ENCODE data around the gene PDPN.

PDPN gene

GRCh38 chr1:13544221-13544556 lies 39.4 kb upstream of the PDPN start:
- Histone ChIP-seq H2BK15ac (ENCODE audit: low read length) (no peak overlapping the region), H3K9ac (ENCODE audit: low read depth, low read length, poor library complexity) (no peak overlapping the region), H2AK5ac (ENCODE audit: low read depth, low read length) (no peak overlapping the region), H3K14ac (ENCODE audit: low read length) (no peak overlapping the region), H3K79me1 (ENCODE audit: low read depth, low read length) (no peaks in the 10 kb centered on the region), H3K23ac (ENCODE audit: low read depth, low read length, poor library complexity) (no peak overlapping the region), H2AFZ (ENCODE audit: low read length) (peak overlapping the region; percentile 52), H2BK120ac (ENCODE audit: low read depth, low read length) (no peak overlapping the region), H2BK12ac (ENCODE audit: low read length) (no peak overlapping the region), H3K27ac (replicated peaks; ENCODE audit: low read length) (no peak overlapping the region), H3K36me3 (replicated peaks in 1 of 2; ENCODE audit: control insufficient read depth in 2 of 2, insufficient read depth in 2 of 2, low read length in 2 of 2) (no peaks in the 10 kb centered on the region), H4K91ac (ENCODE audit: low read depth, low read length, poor library complexity) (no peak overlapping the region), H3K4me1 (ENCODE audit: control insufficient read depth in 2 of 2, insufficient read depth in 1 of 2, low read depth in 1 of 2, low read length in 2 of 2) (peaks cover 0 to 3% of the 10 kb centered on the region in 2 donors), H4K8ac (ENCODE audit: low read depth, low read length) (no peak overlapping the region), H3K27me3 (ENCODE audit: control insufficient read depth in 3 of 3, insufficient read depth in 3 of 3, low read depth in 1 of 3, low read length in 3 of 3) (peaks cover 0 to 8% (median 0%) of the 10 kb centered on the region in 3 experiments), H3K9me3 (replicated peaks in 1 of 2; ENCODE audit: control insufficient read depth in 2 of 2, insufficient read depth in 1 of 2, low read depth in 1 of 2, low read length in 2 of 2) (no peaks in the 10 kb centered on the region), H2BK5ac (ENCODE audit: low read length) (no peak overlapping the region), H3K4ac (ENCODE audit: low read length) (no peak overlapping the region), H3K18ac (ENCODE audit: low read length) (no peak overlapping the region), H3K4me2 (ENCODE audit: insufficient read depth, low read length, poor library complexity, severe bottlenecking) (no peak overlapping the region), H3K4me3 (ENCODE audit: low read length in 2 of 2) (no peak overlapping the region)
- DNase-seq (ENCODE audit: low spot score) = no peak
- no CpG with 5 or more reads among the region's 5 CpGs for WGBS, 2 donors (ENCODE audit: extremely low coverage in 2 of 2, insufficient read length in 2 of 2, insufficient replicate concordance in 1 of 2)

GRCh38 chr1:13546791-13547190 lies 36.8 kb upstream of the PDPN start:
- no peak overlapping the region for H4K91ac ChIP-seq (ENCODE audit: low read depth, low read length, poor library complexity)
- H4K8ac ChIP-seq (ENCODE audit: low read depth, low read length) = no peak overlapping the region
- no peak overlapping the region for H3K4ac ChIP-seq (ENCODE audit: low read length)
- no peak overlapping the region for H2BK5ac ChIP-seq (ENCODE audit: low read length)
- H3K27ac ChIP-seq (replicated peaks; ENCODE audit: low read length) = no peak overlapping the region
- peaks cover 0 to 10% (median 0%) of the 10 kb centered on the region in 3 experiments for H3K27me3 ChIP-seq (ENCODE audit: control insufficient read depth in 3 of 3, insufficient read depth in 3 of 3, low read depth in 1 of 3, low read length in 3 of 3)
- no peak overlapping the region for H3K23ac ChIP-seq (ENCODE audit: low read depth, low read length, poor library complexity)
- H3K79me1 ChIP-seq (ENCODE audit: low read depth, low read length) = no peaks in the 10 kb centered on the region
- no peak overlapping the region for H3K4me2 ChIP-seq (ENCODE audit: insufficient read depth, low read length, poor library complexity, severe bottlenecking)
- H3K4me1 ChIP-seq (ENCODE audit: control insufficient read depth in 2 of 2, insufficient read depth in 1 of 2, low read depth in 1 of 2, low read length in 2 of 2) = peaks cover 0 to 3% of the 10 kb centered on the region in 2 donors
- no peak overlapping the region for H2BK120ac ChIP-seq (ENCODE audit: low read depth, low read length)
- no peaks in the 10 kb centered on the region for H3K36me3 ChIP-seq (replicated peaks in 1 of 2; ENCODE audit: control insufficient read depth in 2 of 2, insufficient read depth in 2 of 2, low read length in 2 of 2)
- no CpG with 5 or more reads among the region's 3 CpGs for WGBS, 2 donors (ENCODE audit: extremely low coverage in 2 of 2, insufficient read length in 2 of 2, insufficient replicate concordance in 1 of 2)
- no peak overlapping the region for H3K18ac ChIP-seq (ENCODE audit: low read length)
- no peak overlapping the region for H3K4me3 ChIP-seq (ENCODE audit: low read length in 2 of 2)
- DNase-seq (ENCODE audit: low spot score) = no peak
- H3K9ac ChIP-seq (ENCODE audit: low read depth, low read length, poor library complexity) = no peak overlapping the region
- H2BK15ac ChIP-seq (ENCODE audit: low read length) = no peak overlapping the region
- H3K14ac ChIP-seq (ENCODE audit: low read length) = no peak overlapping the region
- no peak overlapping the region for H2AFZ ChIP-seq (ENCODE audit: low read length)
- no peak overlapping the region for H2AK5ac ChIP-seq (ENCODE audit: low read depth, low read length)
- no peak overlapping the region for H2BK12ac ChIP-seq (ENCODE audit: low read length)
- H3K9me3 ChIP-seq (replicated peaks in 1 of 2; ENCODE audit: control insufficient read depth in 2 of 2, insufficient read depth in 1 of 2, low read depth in 1 of 2, low read length in 2 of 2) = no peaks in the 10 kb centered on the region

- H4K8ac ChIP-seq (ENCODE audit: low read depth, low read length) = no peak overlapping the region
- peaks cover 0 to 3% of the 10 kb centered on the region in 2 donors for H3K4me1 ChIP-seq (ENCODE audit: control insufficient read depth in 2 of 2, insufficient read depth in 1 of 2, low read depth in 1 of 2, low read length in 2 of 2)
- no peak overlapping the region for H4K91ac ChIP-seq (ENCODE audit: low read depth, low read length, poor library complexity)
- H2AK5ac ChIP-seq (ENCODE audit: low read depth, low read length) = no peak overlapping the region
- H2AFZ ChIP-seq (ENCODE audit: low read length) = no peak overlapping the region
- no peak overlapping the region for H3K4me2 ChIP-seq (ENCODE audit: insufficient read depth, low read length, poor library complexity, severe bottlenecking)
- WGBS, 2 donors (ENCODE audit: extremely low coverage in 2 of 2, insufficient read length in 2 of 2, insufficient replicate concordance in 1 of 2) = no CpG with 5 or more reads among the region's 6 CpGs
- no peak overlapping the region for H2BK15ac ChIP-seq (ENCODE audit: low read length)
- no peaks in the 10 kb centered on the region for H3K79me1 ChIP-seq (ENCODE audit: low read depth, low read length)
- H3K36me3 ChIP-seq (replicated peaks in 1 of 2; ENCODE audit: control insufficient read depth in 2 of 2, insufficient read depth in 2 of 2, low read length in 2 of 2) = no peaks in the 10 kb centered on the region
- DNase-seq (ENCODE audit: low spot score) = no peak
- H3K27ac ChIP-seq (replicated peaks; ENCODE audit: low read length) = no peak overlapping the region
- H3K9ac ChIP-seq (ENCODE audit: low read depth, low read length, poor library complexity) = no peak overlapping the region
- H3K4ac ChIP-seq (ENCODE audit: low read length) = no peak overlapping the region
- no peak overlapping the region for H2BK12ac ChIP-seq (ENCODE audit: low read length)
- H3K14ac ChIP-seq (ENCODE audit: low read length) = no peak overlapping the region
- H3K18ac ChIP-seq (ENCODE audit: low read length) = no peak overlapping the region
- H3K4me3 ChIP-seq (ENCODE audit: low read length in 2 of 2) = no peak overlapping the region
- peaks cover 0 to 10% (median 0%) of the 10 kb centered on the region in 3 experiments for H3K27me3 ChIP-seq (ENCODE audit: control insufficient read depth in 3 of 3, insufficient read depth in 3 of 3, low read depth in 1 of 3, low read length in 3 of 3)
- H3K9me3 ChIP-seq (replicated peaks in 1 of 2; ENCODE audit: control insufficient read depth in 2 of 2, insufficient read depth in 1 of 2, low read depth in 1 of 2, low read length in 2 of 2) = no peaks in the 10 kb centered on the region
- H3K23ac ChIP-seq (ENCODE audit: low read depth, low read length, poor library complexity) = no peak overlapping the region
- H2BK5ac ChIP-seq (ENCODE audit: low read length) = no peak overlapping the region
- no peak overlapping the region for H2BK120ac ChIP-seq (ENCODE audit: low read depth, low read length)
Measured at GRCh38 chr1:13548281-13548680, 35.4 kb upstream of the PDPN start.

GRCh38 chr1:13549021-13549420 lies 34.6 kb upstream of the PDPN start:
- Histone ChIP-seq H3K23ac (ENCODE audit: low read depth, low read length, poor library complexity) (no peak overlapping the region), H3K9me3 (replicated peaks in 1 of 2; ENCODE audit: control insufficient read depth in 2 of 2, insufficient read depth in 1 of 2, low read depth in 1 of 2, low read length in 2 of 2) (no peaks in the 10 kb centered on the region), H3K9ac (ENCODE audit: low read depth, low read length, poor library complexity) (no peak overlapping the region), H3K4ac (ENCODE audit: low read length) (no peak overlapping the region), H3K4me1 (ENCODE audit: control insufficient read depth in 2 of 2, insufficient read depth in 1 of 2, low read depth in 1 of 2, low read length in 2 of 2) (peaks cover 0 to under 1% of the 10 kb centered on the region in 2 donors), H4K8ac (ENCODE audit: low read depth, low read length) (no peak overlapping the region), H3K4me2 (ENCODE audit: insufficient read depth, low read length, poor library complexity, severe bottlenecking) (no peak overlapping the region), H3K27me3 (ENCODE audit: control insufficient read depth in 3 of 3, insufficient read depth in 3 of 3, low read depth in 1 of 3, low read length in 3 of 3) (peaks cover 0 to 10% (median 0%) of the 10 kb centered on the region in 3 experiments), H2AK5ac (ENCODE audit: low read depth, low read length) (no peak overlapping the region), H3K18ac (ENCODE audit: low read length) (no peak overlapping the region), H2BK15ac (ENCODE audit: low read length) (no peak overlapping the region), H3K27ac (replicated peaks; ENCODE audit: low read length) (no peak overlapping the region), H2AFZ (ENCODE audit: low read length) (no peak overlapping the region), H2BK5ac (ENCODE audit: low read length) (no peak overlapping the region), H3K14ac (ENCODE audit: low read length) (no peak overlapping the region), H3K36me3 (replicated peaks in 1 of 2; ENCODE audit: control insufficient read depth in 2 of 2, insufficient read depth in 2 of 2, low read length in 2 of 2) (no peaks in the 10 kb centered on the region), H4K91ac (ENCODE audit: low read depth, low read length, poor library complexity) (no peak overlapping the region), H2BK120ac (ENCODE audit: low read depth, low read length) (no peak overlapping the region), H2BK12ac (ENCODE audit: low read length) (no peak overlapping the region), H3K4me3 (ENCODE audit: low read length in 2 of 2) (no peak overlapping the region), H3K79me1 (ENCODE audit: low read depth, low read length) (no peaks in the 10 kb centered on the region)
- no CpG with 5 or more reads among the region's 6 CpGs for WGBS, 2 donors (ENCODE audit: extremely low coverage in 2 of 2, insufficient read length in 2 of 2, insufficient replicate concordance in 1 of 2)
- no peak for DNase-seq (ENCODE audit: low spot score)

Data from neuronal stem cell (in vitro differentiated cells).